HFF-Myc (cell line): ENCODE data around the gene NCAPH2.

Source experiments
- DNase-seq: peaks from one replicate; pipeline ENCODE4 v3.0.0-alpha.2; 2011; ENCODE audit warnings: low read depth; ENCODE audit errors: extremely low read depth
- H3K4me3 ChIP-seq: replicated peaks from 2 replicates; pipeline ENCODE4 v1.5.1; 2011; ENCODE audit warnings: low read depth, mild to moderate bottlenecking, control low read depth, low read length
- CTCF ChIP-seq: IDR thresholded peaks from 2 replicates; pipeline ENCODE4 v1.5.1; 2012; ENCODE audit warnings: mild to moderate bottlenecking, low read depth, low read length, control low read depth; ENCODE audit errors: missing control alignments

NCAPH2 gene

GRCh38 chr22:50544746-50545253 is 36.8 kb downstream of the NCAPH2 start:
- no peak for DNase-seq
- H3K4me3 ChIP-seq, result no peak overlapping the region
- no peak for TF ChIP-seq CTCF

- no peak for TF ChIP-seq CTCF
- DNase-seq, result no peak
- no peak within 1 kb of the TSS for H3K4me3 ChIP-seq
These were observed 37.7 kb downstream of the NCAPH2 start, which contains the start of gene KLHDC7B for GRCh38 chr22:50545522-50546325. KLHDC7B (plus strand) TSS chr22:50545899; CDS start chr22:50546244, 345 bp downstream.

GRCh38 chr22:50546326-50547262 is 38.6 kb downstream of the NCAPH2 start:
- H3K4me3 ChIP-seq, result no peak overlapping the region
- no peak for DNase-seq
- no peak for TF ChIP-seq CTCF

- no peak for DNase-seq
- TF ChIP-seq CTCF, result no peak
- H3K4me3 ChIP-seq, result no peak overlapping the region
These were observed 39.4 kb downstream of the NCAPH2 start for GRCh38 chr22:50547263-50547985.

GRCh38 chr22:50548040-50548920 is 40.3 kb downstream of the NCAPH2 start:
- H3K4me3 ChIP-seq, result no peak overlapping the region
- DNase-seq, result no peak
- TF ChIP-seq CTCF, result no peak
